Large intestine (tissue), 3 donors: ENCODE results near the gene AQR. TPM values are rescaled to one million over a fixed set of nuclear protein-coding genes. Genes with fewer than 3 reads are reported as not detected.

ENCODE experiments used
- DNase-seq, 2 donors: peaks; one replicate each; pipeline versions ENCODE4 v3.0.0 to v3.0.0-alpha.2; 2013
- H3K27ac ChIP-seq: one replicate; pipeline ENCODE4 v1.5.1; 2013; ENCODE audit warnings: low read length
- H3K27me3 ChIP-seq: 2 replicates; pipeline ENCODE4 v1.6.1; 2013; ENCODE audit warnings: low read length; ENCODE audit not compliant: control insufficient read depth, insufficient read depth
- H3K36me3 ChIP-seq: 2 replicates; pipeline ENCODE4 v1.6.1; 2013; ENCODE audit warnings: low read length; ENCODE audit not compliant: control insufficient read depth, insufficient read depth
- H3K4me1 ChIP-seq: one replicate; pipeline ENCODE4 v1.6.1; 2013; ENCODE audit warnings: low read length; ENCODE audit not compliant: control insufficient read depth, insufficient read depth
- H3K4me3 ChIP-seq: one replicate; pipeline ENCODE4 v1.5.1; 2013; ENCODE audit warnings: low read length
- H3K9me3 ChIP-seq: one replicate; pipeline ENCODE4 v1.6.1; 2013; ENCODE audit warnings: mild to moderate bottlenecking, low read depth, low read length, moderate library complexity; ENCODE audit not compliant: control insufficient read depth
- WGBS: methylation state at CpG from one replicate; pipeline ENCODE4 v1.1.5; 2013; ENCODE audit warnings: low lambda C conversion rate; ENCODE audit not compliant: insufficient coverage; 5-methylcytosine and 5-hydroxymethylcytosine counted together
- polyA plus RNA-seq: library from polyadenylated mRNA; unstranded; fragments of 120-200 nt; gene quantifications from one replicate; pipeline ENCODE4 v1.2.1, GENCODE V29; 2013

The AQR gene
- polyA plus RNA-seq, 1 donor = 27.5 TPM

DNA sequence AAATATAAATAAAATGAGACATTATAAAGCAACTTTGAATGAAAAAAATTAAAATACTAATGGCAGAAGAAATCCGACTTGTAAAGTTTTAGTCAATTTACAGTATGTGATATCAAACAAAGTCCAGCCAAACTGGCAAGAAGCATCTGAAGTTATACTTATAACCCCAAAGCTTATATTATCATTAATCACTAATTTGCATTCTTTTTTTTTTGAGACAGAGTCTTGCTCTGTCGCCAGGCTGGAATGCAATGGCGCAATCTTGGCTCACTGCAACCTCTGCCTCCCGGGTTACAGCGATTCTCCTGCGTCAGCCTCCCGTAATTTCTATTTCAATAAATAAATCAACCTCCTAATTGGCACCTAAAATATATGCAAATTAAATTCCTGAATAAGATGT, 80.1 kb downstream of the AQR start:
- 100% methylated on average over 1 of the region's 7 CpGs for WGBS
- no peaks in the 10 kb centered on the region for H3K27me3 ChIP-seq
- H3K4me1 ChIP-seq = no peaks in the 10 kb centered on the region
- no peak overlapping the region for H3K27ac ChIP-seq
- H3K9me3 ChIP-seq = peaks cover 2% of the 10 kb centered on the region
- peaks cover 24% of the 10 kb centered on the region for H3K36me3 ChIP-seq
- no peak overlapping the region for H3K4me3 ChIP-seq
- DNase-seq = no peak

DNA sequence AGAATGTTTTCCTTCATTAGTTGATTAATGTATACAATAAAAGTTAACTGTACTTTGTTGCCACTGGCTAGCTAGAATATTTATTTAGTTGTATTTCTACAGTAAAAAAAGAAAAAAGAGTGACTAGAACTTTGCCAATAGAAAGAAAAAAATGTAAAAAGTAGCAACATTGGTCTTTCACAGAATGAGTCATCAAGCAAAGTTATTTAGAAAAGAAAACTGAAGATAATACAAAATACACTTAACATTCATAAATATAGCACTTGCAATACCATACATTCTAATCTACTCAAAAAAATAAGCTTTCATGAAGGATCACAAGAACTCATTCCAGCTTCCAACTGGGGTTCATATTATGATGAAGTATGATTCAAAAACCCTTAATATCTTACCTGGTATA, 83.4 kb downstream of the AQR start:
- Histone ChIP-seq H3K9me3 (no peaks in the 10 kb centered on the region), H3K27ac (no peak overlapping the region), H3K4me3 (no peak overlapping the region), H3K36me3 (peaks cover 33% of the 10 kb centered on the region), H3K27me3 (no peaks in the 10 kb centered on the region), H3K4me1 (no peaks in the 10 kb centered on the region)
- DNase-seq = no peak

DNA sequence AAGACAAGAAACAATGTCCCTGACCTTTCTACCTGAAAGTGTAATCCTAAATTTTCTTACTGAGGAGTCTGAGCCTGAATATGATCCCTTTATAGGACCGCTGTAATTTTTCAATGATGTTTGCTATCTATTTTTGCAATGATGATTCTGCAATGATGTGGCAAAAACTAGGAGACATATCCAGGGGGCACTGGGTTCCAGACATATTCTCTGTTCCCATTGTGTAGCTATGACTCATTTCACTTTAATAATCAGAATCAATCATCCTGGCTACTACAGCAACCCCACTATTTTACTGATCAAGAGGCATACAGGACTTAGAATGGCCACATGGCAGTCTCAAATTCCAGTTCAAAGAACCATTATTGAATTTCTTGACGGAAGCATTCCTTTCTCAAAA, 85.9 kb downstream of the AQR start:
- DNase-seq = no peak
- no peaks in the 10 kb centered on the region for H3K9me3 ChIP-seq
- no peak overlapping the region for H3K27ac ChIP-seq
- WGBS = no CpG with 5 or more reads among the region's 2 CpGs
- no peak overlapping the region for H3K4me3 ChIP-seq
- H3K4me1 ChIP-seq = no peaks in the 10 kb centered on the region
- H3K27me3 ChIP-seq = no peaks in the 10 kb centered on the region
- peaks cover 41% of the 10 kb centered on the region for H3K36me3 ChIP-seq

DNA sequence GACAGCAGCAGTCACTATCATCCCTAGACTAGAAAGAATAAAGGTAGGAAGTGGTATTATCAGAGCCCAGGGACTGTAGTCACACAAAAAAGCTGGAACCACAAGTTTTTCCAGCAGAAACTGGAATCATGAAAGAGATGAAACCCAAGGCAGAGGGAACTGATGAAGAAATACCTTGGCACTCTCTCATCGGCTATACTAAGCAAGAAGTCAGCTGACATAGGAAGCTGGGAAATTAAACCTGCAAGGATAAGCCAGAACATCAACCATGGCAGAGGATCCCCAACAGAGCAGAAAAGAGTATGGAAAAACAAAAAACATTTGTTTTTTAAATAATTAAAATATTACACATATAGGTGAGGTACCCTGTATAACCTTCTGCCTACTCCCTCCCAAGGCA, 86.5 kb downstream of the AQR start:
- H3K4me1 ChIP-seq = no peaks in the 10 kb centered on the region
- no peaks in the 10 kb centered on the region for H3K27me3 ChIP-seq
- H3K36me3 ChIP-seq = peaks cover 41% of the 10 kb centered on the region
- WGBS = no CpG with 5 or more reads among the region's 1 CpG
- no peak overlapping the region for H3K27ac ChIP-seq
- H3K4me3 ChIP-seq = no peak overlapping the region
- no peaks in the 10 kb centered on the region for H3K9me3 ChIP-seq
- DNase-seq = no peak

DNA sequence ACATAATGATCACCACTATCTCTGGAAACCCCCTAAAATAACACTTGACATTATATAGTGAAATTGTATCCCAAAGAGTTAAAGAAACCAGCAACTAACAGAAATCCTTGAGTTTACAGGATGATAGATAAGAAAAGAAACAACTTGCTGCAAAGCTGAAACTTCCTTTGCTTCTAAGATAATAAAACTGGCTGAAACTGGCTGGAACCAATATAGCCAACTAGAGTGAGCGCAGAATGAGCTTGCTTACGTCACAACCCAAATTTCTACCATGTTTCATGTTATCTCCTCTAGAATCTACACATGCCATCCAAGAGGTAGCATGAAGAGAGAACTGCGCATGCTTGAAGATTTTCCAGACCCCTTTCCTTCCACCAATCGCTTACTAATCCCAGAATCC, 90.4 kb downstream of the AQR start:
- H3K4me1 ChIP-seq = no peaks in the 10 kb centered on the region
- H3K36me3 ChIP-seq = peaks cover 42% of the 10 kb centered on the region
- no peaks in the 10 kb centered on the region for H3K9me3 ChIP-seq
- H3K4me3 ChIP-seq = no peak overlapping the region
- DNase-seq = no peak
- WGBS = no CpG with 5 or more reads among the region's 4 CpGs
- no peaks in the 10 kb centered on the region for H3K27me3 ChIP-seq
- no peak overlapping the region for H3K27ac ChIP-seq

DNA sequence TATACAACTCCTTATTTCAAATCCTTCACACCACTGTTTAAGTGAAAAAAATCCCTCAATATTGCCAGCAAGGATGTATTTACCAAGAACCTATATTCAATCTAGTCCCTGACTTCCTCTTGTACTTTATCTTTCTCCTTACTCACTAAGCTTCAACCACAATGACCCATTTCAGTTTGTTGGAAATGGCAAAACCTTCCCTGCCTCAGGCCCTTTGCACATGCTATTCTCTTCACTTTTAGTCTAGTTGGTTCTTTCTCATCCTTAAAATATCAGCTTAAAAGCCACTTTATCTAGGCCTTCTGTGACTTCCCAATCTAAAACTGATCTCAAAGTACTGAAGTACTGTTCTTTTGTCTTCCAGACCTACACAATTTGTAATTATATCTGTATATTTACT, 92.9 kb downstream of the AQR start:
- no peak overlapping the region for H3K27ac ChIP-seq
- H3K4me1 ChIP-seq = no peaks in the 10 kb centered on the region
- no peaks in the 10 kb centered on the region for H3K27me3 ChIP-seq
- H3K4me3 ChIP-seq = no peak overlapping the region
- no peaks in the 10 kb centered on the region for H3K9me3 ChIP-seq
- H3K36me3 ChIP-seq = peaks cover 36% of the 10 kb centered on the region
- DNase-seq = no peak

DNA sequence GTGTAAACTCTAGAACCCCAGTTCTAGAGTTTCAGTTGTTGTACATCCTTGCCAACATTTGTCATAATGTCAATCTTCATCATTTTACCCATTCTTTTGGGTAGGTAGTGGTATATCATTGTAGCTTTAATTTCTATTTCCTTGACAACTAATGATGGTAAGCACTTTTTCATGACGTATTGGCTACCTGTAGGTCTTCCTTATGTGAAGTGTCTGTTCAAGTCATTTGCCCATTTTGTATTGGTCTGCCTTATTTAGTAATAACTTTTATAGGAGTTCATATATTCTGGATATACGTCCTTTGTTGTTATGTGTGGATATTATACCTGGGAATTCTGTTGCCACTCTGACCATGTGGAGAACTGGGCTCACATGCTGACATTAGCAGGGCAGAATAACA, 100.4 kb downstream of the AQR start:
- peaks cover 29% of the 10 kb centered on the region for H3K36me3 ChIP-seq
- no peaks in the 10 kb centered on the region for H3K4me1 ChIP-seq
- WGBS = 100% methylated on average over 1 of the region's 2 CpGs
- H3K27me3 ChIP-seq = no peaks in the 10 kb centered on the region
- no peak for DNase-seq
- no peak overlapping the region for H3K4me3 ChIP-seq
- H3K9me3 ChIP-seq = no peaks in the 10 kb centered on the region
- no peak overlapping the region for H3K27ac ChIP-seq

DNA sequence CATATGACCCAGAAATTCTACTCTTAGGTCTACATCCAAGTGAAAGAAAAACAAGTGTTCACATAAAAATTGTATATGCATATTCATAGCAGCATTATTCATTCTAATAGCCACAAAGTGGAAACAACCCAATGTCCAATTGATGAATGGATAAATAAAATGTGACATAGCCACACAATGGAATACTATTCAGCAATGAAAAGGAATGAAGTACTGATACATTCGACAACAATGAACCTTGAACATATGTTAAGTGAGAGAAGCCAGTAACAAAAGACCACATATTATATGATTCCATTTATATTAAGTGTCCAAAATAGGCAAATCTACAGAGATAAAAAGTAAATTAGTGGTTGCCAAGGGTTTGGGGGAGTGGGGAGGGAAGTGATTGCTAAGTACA, 104.0 kb downstream of the AQR start:
- Histone ChIP-seq H3K27ac (no peak overlapping the region), H3K27me3 (no peaks in the 10 kb centered on the region), H3K4me3 (no peak overlapping the region), H3K9me3 (no peaks in the 10 kb centered on the region), H3K4me1 (no peaks in the 10 kb centered on the region), H3K36me3 (peaks cover 34% of the 10 kb centered on the region)
- WGBS = no CpG with 5 or more reads among the region's 1 CpG
- DNase-seq = no peak

DNA sequence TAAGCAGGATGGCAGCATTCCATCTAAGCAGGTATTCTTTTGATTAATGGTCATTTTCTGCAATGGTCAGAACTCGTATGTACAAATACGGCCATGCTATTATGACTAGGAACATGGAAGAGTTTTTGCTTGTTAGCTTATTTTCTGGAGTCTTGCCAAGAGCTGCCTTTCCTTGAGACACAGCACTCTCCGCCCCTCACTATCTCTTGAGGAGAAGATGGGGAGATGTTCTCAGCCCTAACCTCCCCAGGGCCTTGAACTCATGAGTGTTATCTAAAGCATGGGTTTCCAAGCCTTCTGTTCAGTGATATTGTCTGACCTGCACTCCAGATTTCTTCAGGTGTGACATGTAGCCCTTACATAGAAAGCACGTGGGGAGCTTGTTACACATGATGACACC, 108.3 kb downstream of the AQR start:
- Histone ChIP-seq H3K9me3 (no peaks in the 10 kb centered on the region), H3K27me3 (no peaks in the 10 kb centered on the region), H3K4me1 (no peaks in the 10 kb centered on the region), H3K36me3 (peaks cover 41% of the 10 kb centered on the region), H3K4me3 (no peak overlapping the region), H3K27ac (no peak overlapping the region)
- no CpG with 5 or more reads among the region's 4 CpGs for WGBS
- no peak for DNase-seq

DNA sequence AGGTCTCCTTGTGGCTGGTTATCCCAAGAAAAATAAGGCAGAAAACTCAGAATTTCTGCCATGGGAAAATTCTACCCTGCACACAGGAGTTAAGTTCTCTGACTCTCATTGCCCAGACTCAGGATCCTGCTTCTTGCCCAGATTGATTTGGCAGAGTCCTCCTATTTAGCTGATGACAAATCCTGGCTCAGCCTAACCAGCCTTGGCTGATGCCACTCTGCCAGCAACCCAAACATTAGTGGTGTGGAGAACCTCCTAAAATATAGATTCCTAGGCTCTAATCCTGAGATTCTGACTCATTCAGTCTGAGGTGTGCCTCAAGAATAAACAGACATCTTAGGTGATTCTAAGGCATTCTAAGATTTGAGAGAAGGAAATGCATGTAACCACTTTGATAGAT, 113.6 kb downstream of the AQR start:
- Histone ChIP-seq H3K27me3 (no peaks in the 10 kb centered on the region), H3K9me3 (no peaks in the 10 kb centered on the region), H3K36me3 (peaks cover 33% of the 10 kb centered on the region), H3K27ac (no peak overlapping the region), H3K4me3 (no peak overlapping the region), H3K4me1 (no peaks in the 10 kb centered on the region)
- DNase-seq = no peak

DNA sequence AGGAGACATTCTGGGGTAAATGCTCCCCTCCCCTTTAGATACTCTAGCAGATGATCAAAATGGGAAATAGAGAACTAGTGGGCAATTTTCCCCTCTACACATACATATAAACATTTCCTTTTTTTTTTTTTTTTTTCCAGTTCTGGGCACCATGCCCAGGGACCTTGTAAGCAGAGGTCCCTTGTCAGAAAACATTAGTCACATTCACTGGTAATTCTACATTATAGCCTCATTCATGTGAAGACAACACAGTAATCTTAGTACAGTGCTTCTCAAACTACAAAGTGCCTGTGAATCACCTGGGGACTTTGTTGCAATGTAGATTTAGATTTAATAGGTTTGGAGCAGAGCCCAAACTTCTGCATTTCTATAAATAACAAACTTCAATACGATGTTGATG, 114.1 kb downstream of the AQR start:
- Histone ChIP-seq H3K4me3 (no peak overlapping the region), H3K27me3 (no peaks in the 10 kb centered on the region), H3K36me3 (peaks cover 33% of the 10 kb centered on the region), H3K27ac (no peak overlapping the region), H3K4me1 (no peaks in the 10 kb centered on the region), H3K9me3 (no peaks in the 10 kb centered on the region)
- DNase-seq = no peak
- 71% methylated on average over 1 of the region's 1 CpG for WGBS

DNA sequence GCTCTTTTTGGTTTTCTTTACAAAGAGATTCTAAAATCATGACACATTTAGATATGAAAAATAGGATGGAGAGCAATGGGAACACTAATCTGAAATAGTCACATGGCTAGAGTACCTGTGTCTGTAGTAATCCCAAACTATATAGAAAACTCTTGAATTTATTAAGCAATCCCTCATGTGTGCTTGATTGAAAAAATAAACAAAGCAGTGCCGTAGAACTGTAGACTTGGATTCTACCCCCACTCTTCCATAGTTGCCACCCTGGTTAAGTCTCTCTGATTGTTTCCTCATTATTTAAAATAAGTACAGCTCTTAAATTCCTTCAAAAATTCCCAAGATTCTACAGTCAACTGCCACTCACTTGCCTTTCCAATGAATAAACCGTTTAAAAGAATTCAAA, 115.3 kb downstream of the AQR start:
- H3K27ac ChIP-seq = no peak overlapping the region
- no peak for DNase-seq
- no peaks in the 10 kb centered on the region for H3K9me3 ChIP-seq
- H3K4me1 ChIP-seq = no peaks in the 10 kb centered on the region
- H3K27me3 ChIP-seq = no peaks in the 10 kb centered on the region
- H3K4me3 ChIP-seq = no peak overlapping the region
- WGBS = 88% methylated on average over 2 of the region's 2 CpGs
- H3K36me3 ChIP-seq = peaks cover 29% of the 10 kb centered on the region
